GM23338 (cell line): ENCODE data around the gene DHX30. TPM values are rescaled to one million over a fixed set of nuclear protein-coding genes. Genes with fewer than 3 reads are reported as not detected.

Experiments
- ATAC-seq: fragments of 200-7000 bp; cut with Tn5 transposase; 3 replicates; pipeline ENCODE4 v1.9.1; 2020
- DNase-seq: peaks from one replicate; pipeline ENCODE4 v3.0.0-alpha.2; 2015; ENCODE audit warnings: low spot score
- H2AFZ ChIP-seq: fragments of 200-600 bp; sonication (generic); 2 replicates; pipeline ENCODE4 v1.8.0; 2016; ENCODE audit warnings: antibody characterized with exemption, mild to moderate bottlenecking, moderate library complexity
- H3F3A ChIP-seq: fragments of 200-600 bp; sonication (generic); replicated peaks from 2 replicates; pipeline ENCODE4 v1.8.0; 2017; ENCODE audit warnings: antibody characterized with exemption, mixed run types, low read depth
- H3K27ac ChIP-seq: fragments of 200-600 bp; sonication (generic); 2 replicates; pipeline ENCODE4 v1.6.1; 2016; ENCODE audit warnings: low read depth
- H3K27me3 ChIP-seq: fragments of 200-600 bp; sonication (generic); 2 replicates; pipeline ENCODE4 v1.8.0; 2016; ENCODE audit warnings: mild to moderate bottlenecking, mixed run types, moderate library complexity; ENCODE audit not compliant: insufficient read depth
- H3K36me3 ChIP-seq: fragments of 200-600 bp; sonication (generic); 2 replicates; pipeline ENCODE4 v1.8.0; 2016; ENCODE audit warnings: mild to moderate bottlenecking; ENCODE audit not compliant: insufficient read depth
- H3K4me1 ChIP-seq: fragments of 200-600 bp; sonication (generic); 2 replicates; pipeline ENCODE4 v1.8.0; 2016; ENCODE audit warnings: mild to moderate bottlenecking, moderate library complexity; ENCODE audit not compliant: insufficient read depth
- H3K4me2 ChIP-seq: fragments of 200-600 bp; sonication (generic); 2 replicates; pipeline ENCODE4 v1.7.1; 2017; ENCODE audit warnings: mixed run types
- H3K4me3 ChIP-seq: fragments of 200-600 bp; sonication (generic); 2 replicates; pipeline ENCODE4 v1.6.1; 2016; ENCODE audit warnings: mixed run types
- H3K79me2 ChIP-seq: fragments of 200-600 bp; sonication (generic); replicated peaks from 2 replicates; pipeline ENCODE4 v1.8.0; 2017; ENCODE audit warnings: mild to moderate bottlenecking; ENCODE audit not compliant: insufficient read depth
- H3K9me2 ChIP-seq: fragments of 200-600 bp; sonication (generic); 2 replicates; pipeline ENCODE4 v1.8.0; 2017; ENCODE audit not compliant: insufficient read depth
- H4K20me1 ChIP-seq: fragments of 200-600 bp; sonication (generic); replicated peaks from 2 replicates; pipeline ENCODE4 v1.8.0; 2017; ENCODE audit warnings: mild to moderate bottlenecking; ENCODE audit not compliant: insufficient read depth
- H3K27ac Mint-ChIP-seq: 2 replicates; pipeline ENCODE4 v1.8.0; 2020; ENCODE audit warnings: inconsistent platforms, mild to moderate bottlenecking, moderate library complexity, mixed read lengths
- H3K27me3 Mint-ChIP-seq: 3 replicates; pipeline ENCODE4 v1.8.0; 2022; ENCODE audit warnings: low read depth, mild to moderate bottlenecking, moderate library complexity, mixed read lengths, inconsistent platforms; ENCODE audit not compliant: insufficient read depth, poor library complexity
- H3K36me3 Mint-ChIP-seq: 3 replicates; pipeline ENCODE4 v1.8.0; 2021; ENCODE audit warnings: low read depth, mild to moderate bottlenecking, inconsistent platforms, moderate library complexity, mixed read lengths
- H3K4me1 Mint-ChIP-seq: 3 replicates; pipeline ENCODE4 v1.8.0; 2020; ENCODE audit warnings: mild to moderate bottlenecking, inconsistent platforms, mixed read lengths
- H3K4me3 Mint-ChIP-seq: 3 replicates; pipeline ENCODE4 v1.8.0; 2021; ENCODE audit warnings: moderate library complexity, mild to moderate bottlenecking, inconsistent platforms, mixed read lengths
- H3K9me3 Mint-ChIP-seq: 3 replicates; pipeline ENCODE4 v1.8.0; 2020; ENCODE audit warnings: moderate library complexity, mild to moderate bottlenecking, inconsistent platforms, mixed read lengths
- CREB1 ChIP-seq: fragments of 250-450 bp; sonication (Bioruptor Pico); IDR thresholded peaks from 2 replicates; pipeline ENCODE4 v1.5.0; 2020; ENCODE audit warnings: low read depth, mild to moderate bottlenecking, moderate library complexity
- CTCF ChIP-seq, 2 experiments: fragments of 200-600 bp in 1 of 2; sonication (generic) in 1 of 2; conservative IDR thresholded peaks; 2 replicates each; pipeline versions ENCODE4 v1.5.1 to v1.6.1; 2016 to 2017; ENCODE audit warnings: antibody characterized with exemption in 2 of 2, low read depth in 2 of 2, mild to moderate bottlenecking in 2 of 2, moderate library complexity in 1 of 2
- ETS1 ChIP-seq: IDR thresholded peaks from 2 replicates; pipeline ENCODE4 v1.6.1; 2016; ENCODE audit warnings: antibody characterized with exemption
- JUNB ChIP-seq: IDR thresholded peaks from one replicate; pipeline ENCODE4 v1.6.1; 2016; ENCODE audit warnings: antibody characterized with exemption; ENCODE audit not compliant: unreplicated experiment
- NANOG ChIP-seq: IDR thresholded peaks from 2 replicates; pipeline ENCODE4 v1.6.1; 2016; ENCODE audit warnings: antibody characterized with exemption, borderline replicate concordance
- POLR2AphosphoS5 ChIP-seq: IDR thresholded peaks from 2 replicates; pipeline ENCODE4 v1.6.1; 2016; ENCODE audit warnings: antibody characterized with exemption, low read depth
- STAT1 ChIP-seq: IDR thresholded peaks from one replicate; pipeline ENCODE4 v1.6.1; 2016; ENCODE audit warnings: antibody characterized with exemption; ENCODE audit not compliant: unreplicated experiment
- ZNF331 ChIP-seq: fragments of 250-450 bp; sonication (Bioruptor Pico); IDR thresholded peaks from 2 replicates; pipeline ENCODE4 v1.5.0; 2020; ENCODE audit warnings: low read depth, mild to moderate bottlenecking, moderate library complexity
- polyA plus RNA-seq: library from polyadenylated mRNA; unstranded; fragments of >200 nt; fragmentation: Nextera tagmentation; extraction: Ambion mirVana; gene quantifications from 2 replicates; pipeline ENCODE4 v1.2.1, GENCODE V29; 2016
- total RNA-seq: library from RNA; depleted of rRNA; stranded (reverse); fragments of >200 nt; shearing (Covaris generic); gene quantifications from 2 replicates; pipeline ENCODE4 v1.2.3, GENCODE V29; 2014

The DHX30 gene
- total and polyA plus RNA-seq, 2 experiments from 2014 or later = 47.5 to 125 TPM

GRCh38 chr3:47891613-47892005 is 88.7 kb downstream of the DHX30 start (continued):
- TF ChIP-seq CTCF (conservative IDR thresholded peaks at IDR 0.05; ENCODE audit: low read depth in 2 of 2) = no peak
- no peak for TF ChIP-seq JUNB
- TF ChIP-seq ZNF331 (CRISPR knock-in tag) = no peak
- TF ChIP-seq ETS1 = no peak
- TF ChIP-seq POLR2AphosphoS5 = no peak
- no peak for TF ChIP-seq NANOG

- no peaks in the 10 kb centered on the region for H3K27me3 ChIP-seq
- H3K4me2 ChIP-seq = peak overlapping the region; percentile 69
- TF ChIP-seq ZNF331 (CRISPR knock-in tag) (no peak), NANOG (0 out of 2 replicates have a peak, but pooled peaks have one; percentile 13), STAT1 (no peak)
- Mint-ChIP-seq H3K4me3 (no peak overlapping the region), H3K36me3 (peaks cover 23% of the 10 kb centered on the region), H3K27me3 (peaks cover 6% of the 10 kb centered on the region), H3K4me1 (peaks cover 48% of the 10 kb centered on the region), H3K27ac (peak overlapping the region; percentile 75), H3K9me3 (no peaks in the 10 kb centered on the region)
- no peaks in the 10 kb centered on the region; the same call in 1 of the 2 replicates for H4K20me1 ChIP-seq
- DNase-seq = peak; percentile 36
- peaks cover 9% of the 10 kb centered on the region for H3K79me2 ChIP-seq
- H3K4me1 ChIP-seq = peaks cover 41% of the 10 kb centered on the region
- H2AFZ ChIP-seq = no peak overlapping the region
- peak overlapping the region; percentile 17; the same call in 1 of the 2 replicates for H3K27ac ChIP-seq
- H3F3A ChIP-seq = peaks cover 5% of the 10 kb centered on the region; the same call in 1 of the 2 replicates
- H3K36me3 ChIP-seq = no peaks in the 10 kb centered on the region
- peaks cover 8% of the 10 kb centered on the region for H3K9me2 ChIP-seq
- H3K4me3 ChIP-seq = peak overlapping the region; percentile 10
- ATAC-seq = peak; percentile 57
Observed at GRCh38 chr3:47892286-47893040, 89.5 kb downstream of the DHX30 start.

GRCh38 chr3:47895241-47895640 is 92.3 kb downstream of the DHX30 start:
- no peak overlapping the region for H2AFZ ChIP-seq
- Mint-ChIP-seq H3K4me3 (no peak overlapping the region), H3K27ac (no peak overlapping the region), H3K4me1 (peaks cover 36% of the 10 kb centered on the region), H3K9me3 (no peaks in the 10 kb centered on the region), H3K36me3 (peaks cover 8% of the 10 kb centered on the region), H3K27me3 (peaks cover 6% of the 10 kb centered on the region)
- H3K9me2 ChIP-seq = no peaks in the 10 kb centered on the region
- ATAC-seq = no peak
- H3K4me3 ChIP-seq = no peak overlapping the region
- H3K4me1 ChIP-seq = peaks cover 34% of the 10 kb centered on the region
- no peaks in the 10 kb centered on the region for H3K36me3 ChIP-seq
- no peak overlapping the region for H3K4me2 ChIP-seq
- H3K27me3 ChIP-seq = no peaks in the 10 kb centered on the region
- no peaks in the 10 kb centered on the region for H3K79me2 ChIP-seq
- no peaks in the 10 kb centered on the region; the same call in 1 of the 2 replicates for H4K20me1 ChIP-seq
- H3K27ac ChIP-seq = no peak overlapping the region
- peaks cover 5% of the 10 kb centered on the region; the same call in 1 of the 2 replicates for H3F3A ChIP-seq
- no peak for DNase-seq
- TF ChIP-seq POLR2AphosphoS5 (no peak), JUNB (no peak), ETS1 (no peak), CREB1 (CRISPR knock-in tag) (no peak), CTCF (conservative IDR thresholded peaks at IDR 0.05; ENCODE audit: low read depth in 2 of 2) (no peak)
